ENCODE results near the gene WFDC11.

WFDC11 gene

DNA sequence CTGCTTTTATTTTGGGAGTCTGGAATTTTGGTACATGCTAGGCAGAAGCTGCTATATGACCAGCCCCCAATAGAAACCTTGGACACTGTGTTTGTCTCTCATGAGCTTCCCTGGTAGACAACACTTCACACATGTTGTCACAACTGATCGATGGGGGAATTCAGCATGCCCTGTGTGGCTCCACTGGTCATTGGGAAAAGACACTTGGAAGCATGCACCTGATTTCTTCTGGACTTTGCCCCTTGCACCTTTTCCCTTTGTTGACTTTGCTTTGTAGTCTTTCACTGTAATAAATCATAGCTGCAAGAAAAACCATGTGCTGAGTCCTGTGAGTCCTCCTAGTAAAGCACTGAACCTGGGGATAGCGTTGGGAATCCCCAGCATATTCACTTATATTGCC, 48.4 kb downstream of the WFDC11 start:
- DNase-seq, result no peak

- DNase-seq, result no peak
Observed at GRCh38 chr20:45617591-45617990, 52.4 kb downstream of the WFDC11 start.

DNA sequence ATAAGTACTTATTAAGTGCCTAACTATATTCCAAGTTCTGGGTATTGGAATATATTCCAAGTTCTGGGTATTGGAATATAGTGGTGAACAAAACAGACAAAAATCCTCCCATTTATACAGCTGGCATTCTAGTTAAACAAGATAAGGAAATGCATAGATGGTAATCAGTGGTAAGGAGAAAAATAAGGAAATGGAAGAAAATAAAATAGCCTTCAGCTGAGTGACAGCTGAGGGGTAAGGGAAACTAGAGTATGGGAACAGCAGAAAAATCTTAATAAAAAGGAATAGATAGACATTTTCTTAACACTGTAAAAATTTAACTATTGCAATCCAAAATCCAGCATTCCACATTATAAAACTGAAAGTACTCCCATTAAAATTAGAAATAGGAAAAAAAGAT, 57.7 kb downstream of the WFDC11 start:
- DNase-seq, result no peak

- DNase-seq, result no peak
Observed at GRCh38 chr20:45611054-45611453, 59.0 kb downstream of the WFDC11 start.

GRCh38 chr20:45607810-45608209, 62.2 kb downstream of the WFDC11 start:
- DNase-seq, result no peak
